NCI-H2029 treated with DMSO at 0.1 percent for 48 hours (cell line): ENCODE measurements around the gene SCGB1C1.
"Not testable (repeated sequence)": the region's sequence is repeated elsewhere in the genome, so short reads cannot be mapped to it uniquely, and the experiment has no call there.

Experiments
- DNase-seq: peaks from one replicate; lab custom pipeline; 2025; lab: John Stamatoyannopoulos, UW

Gene SCGB1C1

GRCh38 chr11:192674-193128 is at the start of gene SCGB1C1:
Gene SCGB1C1 (plus strand): TSS chr11:193078. CDS start chr11:193100, 22 bp downstream.
- DNase-seq, result not testable (repeated sequence)

- not testable (repeated sequence) for DNase-seq
Observed at GRCh38 chr11:180242-180641, 12.6 kb upstream of the SCGB1C1 start.

GRCh38 chr11:189200-189783 is 3.6 kb upstream of the SCGB1C1 start:
- not testable (repeated sequence) for DNase-seq

- DNase-seq, result not testable (repeated sequence)
Observed at GRCh38 chr11:189843-190311, 3.0 kb upstream of the SCGB1C1 start.

GRCh38 chr11:190546-190945 is 2.3 kb upstream of the SCGB1C1 start:
- not testable (repeated sequence) for DNase-seq

- DNase-seq, result not testable (repeated sequence)
Observed at GRCh38 chr11:191490-192478, 1.1 kb upstream of the SCGB1C1 start.

GRCh38 chr11:193481-193880 is 603 bp downstream of the SCGB1C1 start:
- DNase-seq, result not testable (repeated sequence)

- no peak for DNase-seq
Observed at GRCh38 chr11:196786-197731, 4.2 kb downstream of the SCGB1C1 start.

- no peak for DNase-seq
Observed at GRCh38 chr11:197741-198235, 4.9 kb downstream of the SCGB1C1 start.

GRCh38 chr11:198236-198806 is 5.4 kb downstream of the SCGB1C1 start:
- no peak for DNase-seq

- no peak for DNase-seq
Observed at GRCh38 chr11:199004-199581, 6.2 kb downstream of the SCGB1C1 start.

GRCh38 chr11:199782-200181 is 6.9 kb downstream of the SCGB1C1 start:
- no peak for DNase-seq

- DNase-seq, result no peak
Observed at GRCh38 chr11:200224-201003, 7.5 kb downstream of the SCGB1C1 start.

GRCh38 chr11:201966-202365 is 9.1 kb downstream of the SCGB1C1 start:
- DNase-seq, result no peak

GRCh38 chr11:202490-202889 is 9.6 kb downstream of the SCGB1C1 start:
- DNase-seq, result no peak

GRCh38 chr11:203056-203944 is 10.4 kb downstream of the SCGB1C1 start:
- no peak for DNase-seq

- DNase-seq, result no peak
Observed at GRCh38 chr11:203945-204586, 11.2 kb downstream of the SCGB1C1 start.

GRCh38 chr11:204587-205109 is 11.8 kb downstream of the SCGB1C1 start:
- DNase-seq, result no peak
